PC-9 (cell line): ENCODE measurements around the gene RTP4. TPM values are rescaled to one million over a fixed set of nuclear protein-coding genes. Genes with fewer than 3 reads are reported as not detected.

Experiments
- BruUV-seq: library from RNA; stranded (reverse); fragments of 400-500 nt; replicated peaks from 2 replicates; lab custom pipeline; 2021; lab: Mats Ljungman, UMichigan
- CTCF ChIA-PET: fragments of 300-600 bp; sonication (Branson Sonifier 250); formaldehyde crosslinking; loops from one replicate; lab custom pipeline; 2022; ENCODE audit warnings: antibody characterized with exemption; lab: Charles Lee
- POLR2A ChIA-PET: fragments of 300-600 bp; sonication (Branson Sonifier 250); formaldehyde crosslinking; loops from one replicate; lab custom pipeline; 2022; ENCODE audit warnings: antibody characterized with exemption; ENCODE audit not compliant: unreplicated experiment; lab: Charles Lee
- DNase-seq, 2 experiments: peaks; one replicate each; pipeline versions ENCODE4 v3.0.0 to v3.0.0-alpha.2; 2015 to 2022; ENCODE audit warnings: mixed read lengths in 1 of 2
- H2AFZ ChIP-seq: fragments of 200-600 bp; sonication (generic); 2 replicates; pipeline ENCODE4 v1.8.1; 2017; ENCODE audit warnings: antibody characterized with exemption
- H3F3A ChIP-seq: fragments of 200-600 bp; sonication (generic); 2 replicates; pipeline ENCODE4 v1.8.1; 2017; ENCODE audit warnings: antibody characterized with exemption, mild to moderate bottlenecking, low read depth; ENCODE audit not compliant: insufficient read depth
- H3K27ac ChIP-seq: fragments of 200-600 bp; sonication (generic); 2 replicates; pipeline ENCODE4 v1.6.1; 2016; ENCODE audit warnings: mixed run types
- H3K27me3 ChIP-seq: fragments of 200-600 bp; sonication (generic); 2 replicates; pipeline ENCODE4 v1.6.1; 2016; ENCODE audit warnings: low read depth, mixed run types; ENCODE audit not compliant: insufficient read depth
- H3K36me3 ChIP-seq: fragments of 200-600 bp; sonication (generic); 2 replicates; pipeline ENCODE4 v1.6.1; 2016; ENCODE audit warnings: low read depth, mixed run types
- H3K4me1 ChIP-seq: fragments of 200-600 bp; sonication (generic); replicated peaks from 2 replicates; pipeline ENCODE4 v1.6.1; 2016; ENCODE audit warnings: mixed run types; ENCODE audit not compliant: insufficient read depth
- H3K4me2 ChIP-seq: fragments of 200-600 bp; sonication (generic); 2 replicates; pipeline ENCODE4 v1.6.1; 2017; ENCODE audit warnings: mixed run types
- H3K4me3 ChIP-seq: fragments of 200-600 bp; sonication (generic); 2 replicates; pipeline ENCODE4 v1.6.1; 2016; ENCODE audit warnings: mixed run types
- H3K79me2 ChIP-seq: fragments of 200-600 bp; sonication (generic); 2 replicates; pipeline ENCODE4 v1.6.1; 2017; ENCODE audit warnings: low read depth, mixed run types
- H3K9me2 ChIP-seq: fragments of 200-600 bp; sonication (generic); 2 replicates; pipeline ENCODE4 v1.8.1; 2017; ENCODE audit warnings: mild to moderate bottlenecking; ENCODE audit not compliant: insufficient read depth
- H3K9me3 ChIP-seq: fragments of 200-600 bp; sonication (generic); 2 replicates; pipeline ENCODE4 v1.8.1; 2016; ENCODE audit warnings: low read depth; ENCODE audit not compliant: insufficient read depth
- H4K20me1 ChIP-seq: fragments of 200-600 bp; sonication (generic); 2 replicates; pipeline ENCODE4 v1.8.1; 2017; ENCODE audit not compliant: insufficient read depth
- CTCF ChIP-seq: fragments of 200-600 bp; sonication (generic); conservative IDR thresholded peaks from 2 replicates; pipeline ENCODE4 v1.6.1; 2017; ENCODE audit warnings: mixed run types, antibody characterized with exemption, mild to moderate bottlenecking, moderate library complexity
- EZH2 ChIP-seq: fragments of 200-600 bp; sonication (generic); IDR thresholded peaks from 2 replicates; pipeline ENCODE4 v1.8.0; 2017; ENCODE audit warnings: antibody characterized with exemption, low read depth
- intact Hi-C: fragments of 100-400 bp; cut with micrococcal nuclease; formaldehyde crosslinking; loops from one replicate; pipeline ENCODE4 v1.10.0; 2022; ENCODE audit not compliant: unreplicated experiment
- total RNA-seq: library from RNA; stranded (reverse); gene quantifications from 2 replicates; pipeline ENCODE4 v1.2.3, GENCODE V29; 2021

The RTP4 gene
- total RNA-seq, 1 experiment from 2014 or later: 0.90 TPM

GRCh38 chr3:187360596-187360995 lies 7.6 kb upstream of the RTP4 start:
- Histone ChIP-seq H3F3A (no peaks in the 10 kb centered on the region), H3K79me2 (no peaks in the 10 kb centered on the region), H3K4me1 (no peaks in the 10 kb centered on the region), H3K27me3 (peaks cover 26% of the 10 kb centered on the region; the same call in 1 of the 2 replicates), H3K4me2 (no peak overlapping the region), H2AFZ (no peak overlapping the region), H3K36me3 (no peaks in the 10 kb centered on the region), H3K27ac (no peak overlapping the region), H3K9me2 (no peaks in the 10 kb centered on the region), H4K20me1 (no peaks in the 10 kb centered on the region), H3K9me3 (no peaks in the 10 kb centered on the region), H3K4me3 (no peak overlapping the region)
- ChIA-PET POLR2A (no interaction called here), CTCF (no interaction called here)
- intact Hi-C loops: no loop called here
- no peak for TF ChIP-seq CTCF
- TF ChIP-seq EZH2: no peak
- DNase-seq: no peak
- BruUV-seq: no TSS peak

GRCh38 chr3:187361835-187362234 lies 6.3 kb upstream of the RTP4 start:
- no peaks in the 10 kb centered on the region for H3K79me2 ChIP-seq
- no peaks in the 10 kb centered on the region for H4K20me1 ChIP-seq
- CTCF ChIA-PET: no interaction called here
- H3K9me2 ChIP-seq: no peaks in the 10 kb centered on the region
- no peak overlapping the region for H2AFZ ChIP-seq
- H3K4me2 ChIP-seq: no peak overlapping the region
- no peaks in the 10 kb centered on the region for H3K36me3 ChIP-seq
- intact Hi-C loops: no loop called here
- H3K4me3 ChIP-seq: no peak overlapping the region
- POLR2A ChIA-PET: no interaction called here
- TF ChIP-seq EZH2 (no peak), CTCF (no peak)
- no peak overlapping the region for H3K27ac ChIP-seq
- H3K9me3 ChIP-seq: no peaks in the 10 kb centered on the region
- H3K4me1 ChIP-seq: no peaks in the 10 kb centered on the region
- BruUV-seq: no TSS peak
- DNase-seq: no peak
- peaks cover 26% of the 10 kb centered on the region; the same call in 1 of the 2 replicates for H3K27me3 ChIP-seq
- no peaks in the 10 kb centered on the region for H3F3A ChIP-seq

- no peaks in the 10 kb centered on the region for H3K36me3 ChIP-seq
- H3K79me2 ChIP-seq: no peaks in the 10 kb centered on the region
- peak overlapping the region; percentile 58 for H3K4me2 ChIP-seq
- ChIA-PET POLR2A (interaction anchor here (0.6 kb wide), 2 partner anchors 798 to 1963 kb away, joined by 3 to 5 read pairs; no protein-coding TSS in a partner anchor), CTCF (interaction anchor here (0.7 to 0.8 kb wide), 2 partner anchors 254 to 265 kb away, joined by 4 read pairs; no protein-coding TSS in a partner anchor)
- intact Hi-C loops: no loop called here
- H3K9me2 ChIP-seq: no peaks in the 10 kb centered on the region
- no peak overlapping the region for H3K27ac ChIP-seq
- H3K27me3 ChIP-seq: peaks cover 4% of the 10 kb centered on the region; the same call in 1 of the 2 replicates
- no peaks in the 10 kb centered on the region for H3K4me1 ChIP-seq
- DNase-seq: no peak
- no peaks in the 10 kb centered on the region for H3K9me3 ChIP-seq
- TF ChIP-seq EZH2: no peak
- TF ChIP-seq CTCF: no peak
- peak overlapping the region; percentile 74; the same call in 1 of the 2 replicates for H2AFZ ChIP-seq
- no peaks in the 10 kb centered on the region for H3F3A ChIP-seq
- no peak overlapping the region for H3K4me3 ChIP-seq
- no peaks in the 10 kb centered on the region for H4K20me1 ChIP-seq
- BruUV-seq: no TSS peak
Measured at GRCh38 chr3:187367561-187368103, 553 bp upstream of the RTP4 start.
